Tibial artery (tissue), 4 donors: ENCODE data around the gene PCNX3.
"Not testable (repeated sequence)": the region's sequence is repeated elsewhere in the genome, so short reads cannot be mapped to it uniquely, and the experiment has no call there.

ENCODE experiments used
- DNase-seq, 2 donors: peaks; one replicate each; pipeline ENCODE4 v3.0.0-alpha.2; 2019
- H3K27ac ChIP-seq, 2 donors: fragments of 200-600 bp; sonication (generic) in 1 of 2; 1 replicate in 1 of 2; 2 replicates in 1 of 2; pipeline ENCODE4 v1.5.1; 2018 to 2019; ENCODE audit warnings: mild to moderate bottlenecking in 1 of 2
- H3K27me3 ChIP-seq, 2 donors: fragments of 200-600 bp; sonication (generic) in 1 of 2; one replicate each; pipeline versions ENCODE4 v1.5.1 to v1.6.0; 2016 to 2019
- H3K36me3 ChIP-seq, 3 donors: fragments of 200-600 bp; sonication (generic) in 2 of 3; one replicate each; pipeline ENCODE4 v1.5.1; 2016 to 2019; ENCODE audit warnings: mild to moderate bottlenecking in 2 of 3
- H3K4me1 ChIP-seq, 4 donors: fragments of 200-600 bp; sonication (generic) in 2 of 4; 1 replicate in 3 of 4; 2 replicates in 1 of 4; pipeline ENCODE4 v1.5.1; 2016 to 2019
- H3K4me3 ChIP-seq, 2 donors: fragments of 200-600 bp; sonication (generic) in 1 of 2; 1 replicate in 1 of 2; 2 replicates in 1 of 2; pipeline ENCODE4 v1.5.1; 2018 to 2019; ENCODE audit warnings: mild to moderate bottlenecking in 2 of 2
- H3K9me3 ChIP-seq, 3 donors: fragments of 200-600 bp; sonication (generic) in 1 of 3; one replicate each; pipeline ENCODE4 v1.5.1; 2016 to 2019
- intact Hi-C: fragments of 100-400 bp; cut with DNase I; formaldehyde crosslinking; loops from one replicate; pipeline ENCODE4 v1.15.0; 2023; ENCODE audit warnings: low total_unique reads
- TF ChIP-seq, protein P1 (sequence below), 2 experiments: fragments of 200-600 bp in 1 of 2; fragments of 450-650 bp in 1 of 2; IDR thresholded peaks; one replicate each; pipeline ENCODE4 v1.5.1; 2017 to 2019; ENCODE audit warnings: antibody characterized with exemption in 2 of 2, mild to moderate bottlenecking in 1 of 2, moderate library complexity in 1 of 2

PCNX3 gene

GRCh38 chr11:65680192-65680743, 64.7 kb downstream of the PCNX3 start:
- DNase-seq, result no peak
- Histone ChIP-seq H3K27me3 (no peaks in the 10 kb centered on the region), H3K27ac (no peak overlapping the region), H3K36me3 (no peaks in the 10 kb centered on the region), H3K9me3 (no peaks in the 10 kb centered on the region), H3K4me3 (no peak overlapping the region), H3K4me1 (no peaks in the 10 kb centered on the region)
- TF ChIP-seq, protein P1, sequence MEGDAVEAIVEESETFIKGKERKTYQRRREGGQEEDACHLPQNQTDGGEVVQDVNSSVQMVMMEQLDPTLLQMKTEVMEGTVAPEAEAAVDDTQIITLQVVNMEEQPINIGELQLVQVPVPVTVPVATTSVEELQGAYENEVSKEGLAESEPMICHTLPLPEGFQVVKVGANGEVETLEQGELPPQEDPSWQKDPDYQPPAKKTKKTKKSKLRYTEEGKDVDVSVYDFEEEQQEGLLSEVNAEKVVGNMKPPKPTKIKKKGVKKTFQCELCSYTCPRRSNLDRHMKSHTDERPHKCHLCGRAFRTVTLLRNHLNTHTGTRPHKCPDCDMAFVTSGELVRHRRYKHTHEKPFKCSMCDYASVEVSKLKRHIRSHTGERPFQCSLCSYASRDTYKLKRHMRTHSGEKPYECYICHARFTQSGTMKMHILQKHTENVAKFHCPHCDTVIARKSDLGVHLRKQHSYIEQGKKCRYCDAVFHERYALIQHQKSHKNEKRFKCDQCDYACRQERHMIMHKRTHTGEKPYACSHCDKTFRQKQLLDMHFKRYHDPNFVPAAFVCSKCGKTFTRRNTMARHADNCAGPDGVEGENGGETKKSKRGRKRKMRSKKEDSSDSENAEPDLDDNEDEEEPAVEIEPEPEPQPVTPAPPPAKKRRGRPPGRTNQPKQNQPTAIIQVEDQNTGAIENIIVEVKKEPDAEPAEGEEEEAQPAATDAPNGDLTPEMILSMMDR (IDR thresholded peaks at IDR 0.05), result no peak
- intact Hi-C loops, result no loop called here

DNA sequence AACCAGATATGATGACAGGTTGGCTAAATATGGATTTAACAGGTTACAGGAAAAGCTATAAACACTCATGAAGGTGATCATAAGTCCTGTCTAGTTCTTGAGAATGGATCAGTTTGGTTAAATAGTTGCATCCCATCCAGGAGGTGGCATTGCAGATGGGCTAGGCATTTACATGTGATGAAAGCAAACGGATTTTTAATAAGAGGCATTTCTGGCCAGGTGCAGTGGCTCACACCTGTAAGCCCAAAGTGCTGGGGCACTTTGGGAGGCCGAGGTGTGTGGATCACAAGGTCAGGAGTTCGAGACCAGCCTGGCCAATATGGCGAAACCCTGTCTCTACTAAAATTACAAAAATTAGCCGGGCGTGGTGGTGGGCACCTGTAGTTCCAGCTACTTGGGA, 67.9 kb downstream of the PCNX3 start:
- H3K27me3 ChIP-seq, H3K4me3 ChIP-seq, H3K4me1 ChIP-seq, H3K9me3 ChIP-seq, H3K27ac ChIP-seq, H3K36me3 ChIP-seq, DNase-seq, intact Hi-C loops: not testable (repeated sequence)

DNA sequence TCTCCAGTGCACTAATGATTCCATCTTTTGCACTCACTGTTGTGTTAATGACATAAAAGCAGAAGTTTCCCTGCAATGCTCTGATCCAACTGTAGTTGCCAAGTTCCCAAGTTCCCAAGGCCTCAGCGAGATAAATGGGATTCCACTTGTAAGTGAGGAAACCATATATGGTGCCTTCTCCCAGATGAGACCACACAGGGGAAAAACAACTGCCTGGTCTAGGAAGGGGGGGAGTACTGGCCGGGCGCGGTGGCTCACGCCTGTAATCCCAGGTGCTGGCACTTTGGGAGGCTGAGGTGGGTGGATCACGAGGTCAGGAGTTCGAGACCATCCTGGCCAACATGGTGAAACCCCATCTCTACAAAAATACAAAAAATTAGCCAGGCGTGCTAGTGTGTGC, 70.4 kb downstream of the PCNX3 start:
- H3K4me1 ChIP-seq, result no peaks in the 10 kb centered on the region
- intact Hi-C loops, result no loop called here
- H3K27me3 ChIP-seq, result no peaks in the 10 kb centered on the region
- H3K27ac ChIP-seq, result no peak overlapping the region
- H3K36me3 ChIP-seq, result no peaks in the 10 kb centered on the region
- H3K4me3 ChIP-seq, result no peak overlapping the region
- TF ChIP-seq, protein P1 (IDR thresholded peaks at IDR 0.05), result no peak
- DNase-seq, result no peak
- no peaks in the 10 kb centered on the region for H3K9me3 ChIP-seq
